HG02571 (cell line): ENCODE data around the gene THSD7B.
"Not testable (repeated sequence)": the region's sequence is repeated elsewhere in the genome, so short reads cannot be mapped to it uniquely, and the experiment has no call there.

Source experiments
- ATAC-seq: cut with Tn5 transposase; IDR thresholded peaks from one replicate; pipeline ENCODE4 v1.9.1; 2021; ENCODE audit warnings: mild to moderate bottlenecking, moderate library complexity; ENCODE audit not compliant: unreplicated experiment

THSD7B gene

GRCh38 chr2:137508739-137509384 lies 743.5 kb downstream of the THSD7B start:
- ATAC-seq = no peak

DNA sequence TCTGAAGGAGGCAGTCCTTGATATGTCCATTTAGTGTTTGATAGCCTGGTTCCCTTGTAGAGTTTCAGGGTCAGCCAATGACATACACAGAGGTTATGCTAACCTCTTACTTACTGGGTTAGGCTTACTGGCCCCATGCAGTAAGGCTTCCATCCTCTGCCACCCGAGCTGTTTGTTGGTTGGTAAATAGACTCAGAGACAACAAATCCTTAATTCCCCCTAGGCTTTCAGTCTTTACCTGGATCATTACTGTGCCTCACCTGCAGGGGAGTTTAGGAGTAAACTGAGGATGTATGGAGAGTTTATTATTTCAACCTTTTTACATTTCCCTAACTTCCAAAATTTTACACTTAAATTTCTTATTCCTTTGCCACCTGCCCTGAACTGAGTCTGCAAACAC lies 746.2 kb downstream of the THSD7B start:
- ATAC-seq = no peak

- ATAC-seq = no peak
These were observed 756.6 kb downstream of the THSD7B start for GRCh38 chr2:137521653-137522619.

DNA sequence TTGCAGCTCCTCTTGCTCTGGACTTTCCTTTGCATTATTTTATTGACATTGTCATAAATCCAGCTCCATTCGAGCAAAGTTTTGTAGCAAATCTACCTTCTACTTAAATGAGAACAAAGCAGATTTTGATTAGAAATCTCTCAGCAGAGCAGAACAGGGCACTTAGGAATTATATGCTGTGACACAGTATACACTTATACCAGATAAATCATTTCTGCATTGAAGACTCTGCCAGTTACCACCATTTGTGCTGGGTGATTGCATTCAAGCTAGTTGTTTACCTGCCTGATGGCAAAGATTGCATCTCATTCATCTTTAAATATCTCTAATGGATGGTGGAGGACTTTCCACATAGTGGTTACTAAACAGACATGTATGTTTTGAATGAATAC lies 757.3 kb downstream of the THSD7B start:
- no peak for ATAC-seq

DNA sequence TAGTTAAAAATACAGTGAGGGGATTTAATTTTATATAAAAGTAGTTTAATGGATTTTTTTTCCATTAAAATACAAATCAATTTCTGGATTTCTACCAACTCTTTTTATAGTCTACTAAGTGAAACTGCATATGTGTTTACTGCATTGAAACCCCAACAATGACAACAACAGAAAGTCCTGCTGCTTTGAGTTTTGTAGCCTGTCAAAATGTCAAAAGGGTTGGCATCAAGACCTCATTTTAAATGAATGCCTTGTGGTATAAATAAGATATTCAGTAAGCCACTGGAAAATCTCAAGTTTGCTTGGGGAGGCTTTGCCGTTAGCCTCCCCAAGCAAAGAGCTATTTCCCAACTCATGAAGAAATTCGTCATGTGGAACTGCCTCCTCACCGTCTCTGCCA lies 758.6 kb downstream of the THSD7B start:
- no peak for ATAC-seq

DNA sequence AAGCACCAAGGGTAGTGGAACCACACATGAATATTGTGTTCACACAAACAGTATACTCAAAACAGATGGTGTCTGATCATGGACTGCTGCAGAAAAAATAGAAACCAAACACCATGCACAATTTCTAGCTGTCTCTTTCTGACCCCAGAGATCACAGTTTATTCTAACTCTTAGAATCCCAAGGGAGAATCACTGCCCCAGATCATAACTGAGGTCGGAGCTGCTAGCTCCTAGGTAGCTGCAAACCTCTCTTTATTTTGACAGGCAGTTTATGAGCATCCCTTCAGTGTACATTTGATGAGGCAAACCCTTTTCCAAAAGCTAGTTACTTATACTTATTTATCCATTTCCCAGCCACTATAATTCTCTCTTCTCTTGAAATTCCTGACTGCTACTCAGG lies 759.8 kb downstream of the THSD7B start:
- no peak for ATAC-seq

- ATAC-seq = no peak
These were observed 760.4 kb downstream of the THSD7B start for GRCh38 chr2:137525641-137526190.

GRCh38 chr2:137535897-137536296 lies 770.6 kb downstream of the THSD7B start:
- ATAC-seq = no peak

- no peak for ATAC-seq
These were observed 774.0 kb downstream of the THSD7B start for GRCh38 chr2:137539336-137539735.

- ATAC-seq = no peak
These were observed 782.5 kb downstream of the THSD7B start for GRCh38 chr2:137547842-137548241.

- no peak for ATAC-seq
These were observed 801.0 kb downstream of the THSD7B start for GRCh38 chr2:137566387-137566786.

GRCh38 chr2:137570484-137570883 lies 805.1 kb downstream of the THSD7B start:
- no peak for ATAC-seq

DNA sequence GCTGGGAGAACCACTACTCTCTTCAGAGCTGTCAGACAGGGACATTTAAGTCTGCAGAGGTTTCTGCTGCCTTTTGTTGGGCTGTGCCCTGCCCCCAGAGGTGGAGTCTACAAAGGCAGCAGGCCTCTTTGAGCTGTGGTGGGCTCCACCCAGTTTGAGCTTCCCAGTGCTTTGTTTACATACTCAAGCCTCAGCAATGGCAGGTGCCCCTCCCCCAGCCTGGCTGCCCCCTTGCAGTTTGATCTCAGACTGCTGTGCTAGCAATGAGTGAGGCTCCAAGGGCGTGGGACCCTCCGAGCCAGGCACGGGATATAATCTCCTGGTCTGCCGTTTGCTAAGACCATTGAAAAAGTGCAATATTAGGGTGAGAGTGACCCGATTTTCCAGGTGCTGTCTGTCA lies 822.5 kb downstream of the THSD7B start:
- not testable (repeated sequence) for ATAC-seq

DNA sequence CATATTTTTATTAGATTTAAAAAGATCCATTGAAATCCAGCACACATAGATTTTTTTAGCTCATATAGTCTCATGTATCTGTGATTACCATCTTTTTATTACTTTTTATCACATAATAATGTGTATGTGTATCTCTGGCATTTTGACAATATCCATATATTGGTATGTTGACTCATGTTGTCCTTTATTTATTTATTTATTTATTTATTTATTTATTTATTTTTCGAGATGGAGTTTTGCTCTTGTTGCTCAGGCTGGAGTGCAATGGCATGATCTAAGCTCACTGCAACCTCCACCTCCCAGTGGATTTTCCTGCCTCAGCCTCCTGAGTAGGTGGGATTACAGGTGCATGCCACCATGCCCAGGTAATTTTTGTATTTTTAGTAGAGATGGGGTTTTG lies 823.2 kb downstream of the THSD7B start:
- ATAC-seq = not testable (repeated sequence)

GRCh38 chr2:137590102-137590501 lies 824.8 kb downstream of the THSD7B start:
- ATAC-seq = no peak

- no peak for ATAC-seq
These were observed 842.5 kb downstream of the THSD7B start for GRCh38 chr2:137607722-137608318.

DNA sequence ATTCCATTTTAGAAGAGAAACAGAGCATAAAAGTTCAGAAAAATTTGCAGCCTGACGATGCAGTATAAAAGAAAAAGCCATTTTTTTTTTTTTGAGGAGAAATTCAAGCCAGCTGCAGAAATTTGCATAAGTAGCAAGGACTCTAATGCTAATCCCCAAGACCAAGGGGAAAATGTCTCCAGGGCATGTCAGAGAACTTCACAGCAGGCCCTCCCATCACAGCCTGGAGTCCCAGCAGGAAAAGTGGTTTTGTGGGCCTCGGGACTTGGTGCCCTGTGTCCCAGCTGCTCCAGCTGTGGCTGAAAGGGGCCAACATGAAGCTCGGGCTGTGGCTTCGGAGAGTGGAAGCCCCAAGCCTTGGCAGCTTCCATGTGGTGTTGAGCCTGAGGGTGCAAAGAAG lies 873.6 kb downstream of the THSD7B start:
- no peak for ATAC-seq

DNA sequence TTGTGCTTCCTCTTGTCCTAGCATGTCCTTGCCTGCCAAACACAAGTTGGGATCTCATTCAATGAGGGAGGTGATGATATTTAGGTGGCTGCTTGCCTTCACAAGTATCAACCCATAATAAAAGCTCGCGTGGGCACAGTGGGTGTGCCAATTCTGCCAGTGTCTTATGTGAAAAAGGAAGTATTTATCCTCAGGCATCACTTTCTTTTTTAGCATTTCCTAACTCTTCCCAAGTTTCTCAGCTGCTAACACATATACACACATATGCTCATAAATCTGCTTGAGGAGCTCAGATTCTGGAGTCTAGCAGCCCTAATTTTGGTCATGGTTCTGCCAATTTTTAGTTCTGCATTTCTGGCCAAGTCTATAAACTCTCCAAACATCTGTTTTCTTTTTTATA lies 879.4 kb downstream of the THSD7B start:
- ATAC-seq = no peak

GRCh38 chr2:137654046-137654445 lies 888.7 kb downstream of the THSD7B start:
- ATAC-seq = no peak

GRCh38 chr2:137655814-137656213 lies 890.5 kb downstream of the THSD7B start:
- no peak for ATAC-seq

DNA sequence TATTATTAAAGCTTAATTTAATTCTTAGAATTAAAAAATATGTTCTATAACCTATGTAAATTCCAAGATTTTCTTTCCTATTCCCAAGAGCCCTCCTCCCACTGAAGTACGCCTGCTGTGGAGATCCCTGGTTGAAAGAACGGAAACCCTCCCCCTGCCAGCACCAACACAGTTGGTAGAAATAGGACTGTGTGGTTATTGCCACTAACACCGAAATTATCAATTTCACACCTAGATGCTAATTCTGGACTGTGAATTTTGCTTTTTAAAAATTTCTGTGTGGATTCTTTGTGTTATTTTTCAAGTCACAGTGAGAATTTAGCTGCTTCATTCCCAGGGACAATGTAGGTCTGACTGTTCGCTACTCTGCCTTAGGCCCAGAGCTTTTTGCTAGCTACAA lies 893.1 kb downstream of the THSD7B start:
- ATAC-seq = no peak
